DND-41 (cell line): ENCODE results near the gene MYH7.

Experiments used
- ATAC-seq: fragments of 200-7000 bp; cut with Tn5 transposase; 3 replicates; pipeline ENCODE4 v1.9.1; 2021; ENCODE audit warnings: low read depth; ENCODE audit not compliant: insufficient read depth
- DNase-seq: peaks from one replicate; pipeline ENCODE4 v3.0.0-alpha.2; 2020
- H2AFZ ChIP-seq: 2 replicates; pipeline ENCODE4 v1.6.0; 2012; ENCODE audit warnings: low read depth, low read length
- H3K27ac ChIP-seq: 2 replicates; pipeline ENCODE4 v1.5.1; 2012; ENCODE audit warnings: low read length, inconsistent platforms
- H3K27me3 ChIP-seq: fragments of 200-600 bp; sonication (generic); 2 replicates; pipeline ENCODE4 v1.6.0; 2012; ENCODE audit warnings: low read length, mild to moderate bottlenecking, inconsistent platforms; ENCODE audit not compliant: insufficient read depth, poor library complexity
- H3K36me3 ChIP-seq: 2 replicates; pipeline ENCODE4 v1.5.1; 2012; ENCODE audit warnings: low read length, inconsistent platforms; ENCODE audit not compliant: insufficient read depth
- H3K4me1 ChIP-seq: 2 replicates; pipeline ENCODE4 v1.5.1; 2012; ENCODE audit warnings: mild to moderate bottlenecking, low read length; ENCODE audit not compliant: insufficient read depth
- H3K4me2 ChIP-seq: 2 replicates; pipeline ENCODE4 v1.6.0; 2012; ENCODE audit warnings: mild to moderate bottlenecking, moderate library complexity, low read length, inconsistent platforms; ENCODE audit not compliant: insufficient read depth
- H3K4me3 ChIP-seq, 2 experiments: fragments of 200-600 bp in 1 of 2; shearing (Covaris generic) in 1 of 2; 2 replicates each; pipeline ENCODE4 v1.5.1; 2012 to 2016; ENCODE audit warnings: inconsistent platforms in 2 of 2, low read length in 2 of 2, mild to moderate bottlenecking in 2 of 2, low read depth in 1 of 2, moderate library complexity in 1 of 2
- H3K79me2 ChIP-seq: 2 replicates; pipeline ENCODE4 v1.6.0; 2012; ENCODE audit warnings: low read length, inconsistent platforms; ENCODE audit not compliant: insufficient read depth
- H3K9ac ChIP-seq: 2 replicates; pipeline ENCODE4 v1.6.0; 2012; ENCODE audit warnings: low read depth, mild to moderate bottlenecking, inconsistent platforms, low read length, moderate library complexity
- H3K9me3 ChIP-seq: 2 replicates; pipeline ENCODE4 v1.5.1; 2012; ENCODE audit warnings: low read length, moderate library complexity, mild to moderate bottlenecking, inconsistent platforms; ENCODE audit not compliant: insufficient read depth, severe bottlenecking
- H4K20me1 ChIP-seq: 2 replicates; pipeline ENCODE4 v1.6.0; 2012; ENCODE audit warnings: low read length; ENCODE audit not compliant: insufficient read depth
- CTCF ChIP-seq: IDR thresholded peaks from 2 replicates; pipeline ENCODE4 v1.5.1; 2012; ENCODE audit warnings: borderline replicate concordance, low read length, moderate library complexity, mild to moderate bottlenecking; ENCODE audit not compliant: poor library complexity, severe bottlenecking; ENCODE audit errors: extremely low read depth
- EZH2 ChIP-seq: IDR thresholded peaks from 3 replicates; pipeline ENCODE4 v1.6.1; 2012; ENCODE audit warnings: borderline replicate concordance, low read depth, mild to moderate bottlenecking, moderate library complexity, low read length, inconsistent platforms; ENCODE audit not compliant: severe bottlenecking

Gene MYH7

GRCh38 chr14:23447361-23448350 lies 12.2 kb upstream of the MYH7 start:
- no peaks in the 10 kb centered on the region for H3K79me2 ChIP-seq
- H3K4me2 ChIP-seq: no peak overlapping the region
- no peak for ATAC-seq

DNA sequence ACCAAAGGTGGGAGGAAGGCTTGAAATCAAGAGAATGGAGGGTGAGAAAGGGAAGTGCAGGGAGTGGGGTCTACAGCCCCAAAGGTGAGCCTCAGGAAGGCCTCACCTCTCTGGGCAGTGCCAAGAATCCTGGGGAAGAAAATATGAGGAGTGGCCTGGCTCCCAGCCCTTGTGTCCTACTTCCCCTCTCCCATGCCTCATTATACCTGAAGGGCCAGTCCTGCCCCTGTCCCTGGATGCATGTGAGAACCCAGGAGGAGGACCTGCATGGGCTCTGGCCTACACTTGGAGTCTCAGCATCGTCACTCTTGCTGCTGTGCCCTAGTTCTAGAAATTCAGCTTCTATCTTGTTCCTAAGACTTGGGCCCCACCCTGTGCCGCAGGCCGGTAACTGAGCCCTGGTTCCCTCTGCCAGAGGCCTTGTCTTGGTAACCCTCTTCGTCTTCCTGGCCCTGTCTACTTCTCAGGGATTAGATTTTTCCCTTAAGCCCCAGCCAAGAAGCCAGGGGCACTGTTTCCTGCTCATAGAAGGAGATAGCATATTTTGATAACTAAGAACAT lies 10.9 kb upstream of the MYH7 start:
- Histone ChIP-seq H3K79me2 (no peaks in the 10 kb centered on the region), H3K9ac (no peak overlapping the region), H3K27me3 (peaks cover 18% of the 10 kb centered on the region), H2AFZ (no peak overlapping the region), H3K4me3 (no peak overlapping the region), H3K27ac (no peak overlapping the region), H3K4me2 (no peak overlapping the region), H4K20me1 (no peaks in the 10 kb centered on the region), H3K9me3 (no peaks in the 10 kb centered on the region), H3K36me3 (no peaks in the 10 kb centered on the region), H3K4me1 (no peaks in the 10 kb centered on the region)
- DNase-seq (no peak), ATAC-seq (no peak)
- TF ChIP-seq EZH2 (no peak), CTCF (no peak)

More at GRCh38 chr14:23447361-23448350, 12.2 kb upstream of the MYH7 start:
- peaks cover 18% of the 10 kb centered on the region for H3K27me3 ChIP-seq
- H3K4me3 ChIP-seq: no peak overlapping the region
- DNase-seq: no peak
- H3K27ac ChIP-seq: no peak overlapping the region
- H3K9ac ChIP-seq: no peak overlapping the region
- H4K20me1 ChIP-seq: no peaks in the 10 kb centered on the region
- no peaks in the 10 kb centered on the region for H3K4me1 ChIP-seq
- H3K9me3 ChIP-seq: no peaks in the 10 kb centered on the region
- no peak overlapping the region for H2AFZ ChIP-seq
- no peak for TF ChIP-seq EZH2
- TF ChIP-seq CTCF: no peak
- no peaks in the 10 kb centered on the region for H3K36me3 ChIP-seq

DNA sequence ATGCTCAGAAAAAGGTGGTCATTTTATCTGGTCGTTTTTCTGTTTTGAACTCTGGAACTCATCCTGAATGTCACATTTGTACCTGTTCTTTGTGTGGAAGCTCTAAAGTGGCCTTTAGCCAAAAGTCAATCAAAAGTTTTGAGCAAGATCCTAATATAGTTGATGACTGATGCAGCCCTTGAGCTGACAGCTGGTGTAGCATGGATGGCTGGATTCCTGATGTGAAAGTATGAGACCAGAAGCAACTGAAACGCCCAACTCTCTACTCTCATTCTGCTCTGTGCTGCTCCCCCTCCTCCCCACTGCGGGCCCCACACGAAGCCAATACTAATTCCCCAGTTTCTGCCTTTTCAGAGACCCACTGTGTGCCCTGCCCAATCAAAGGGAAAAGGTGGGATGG lies 10.3 kb upstream of the MYH7 start:
- H3K27me3 ChIP-seq: peaks cover 18% of the 10 kb centered on the region
- H4K20me1 ChIP-seq: no peaks in the 10 kb centered on the region
- no peak overlapping the region for H3K9ac ChIP-seq
- no peak overlapping the region for H3K4me3 ChIP-seq
- ATAC-seq (no peak), DNase-seq (no peak)
- no peak overlapping the region for H3K27ac ChIP-seq
- no peaks in the 10 kb centered on the region for H3K79me2 ChIP-seq
- H3K36me3 ChIP-seq: no peaks in the 10 kb centered on the region
- H3K9me3 ChIP-seq: no peaks in the 10 kb centered on the region
- H3K4me1 ChIP-seq: no peaks in the 10 kb centered on the region
- no peak overlapping the region for H3K4me2 ChIP-seq
- no peak overlapping the region for H2AFZ ChIP-seq
- no peak for TF ChIP-seq EZH2
- no peak for TF ChIP-seq CTCF
